ENCODE data around the gene GLP1R.
"Not testable (repeated sequence)": the region's sequence is repeated elsewhere in the genome, so short reads cannot be mapped to it uniquely, and the experiment has no call there.

GLP1R gene

GRCh38 chr6:39118921-39119320 lies 70.3 kb downstream of the GLP1R start:
- H3K4me3 ChIP-seq (ENCODE audit: low read depth, low read length): no peak overlapping the region

- H3K4me3 ChIP-seq (ENCODE audit: low read depth, low read length): no peak overlapping the region
These were observed 75.5 kb downstream of the GLP1R start for GRCh38 chr6:39124114-39124513.

GRCh38 chr6:39128106-39128505 lies 79.5 kb downstream of the GLP1R start:
- H3K4me3 ChIP-seq (ENCODE audit: low read depth, low read length): no peak overlapping the region

GRCh38 chr6:39128832-39129231 lies 80.3 kb downstream of the GLP1R start:
- no peak overlapping the region for H3K4me3 ChIP-seq (ENCODE audit: low read depth, low read length)

- no peak overlapping the region for H3K4me3 ChIP-seq (ENCODE audit: low read depth, low read length)
These were observed 82.1 kb downstream of the GLP1R start for GRCh38 chr6:39130691-39131090.

- not testable (repeated sequence) for H3K4me3 ChIP-seq (ENCODE audit: low read depth, low read length)
These were observed 86.2 kb downstream of the GLP1R start for GRCh38 chr6:39134761-39135160.

GRCh38 chr6:39136207-39136606 lies 87.6 kb downstream of the GLP1R start:
- H3K4me3 ChIP-seq (ENCODE audit: low read depth, low read length): not testable (repeated sequence)

GRCh38 chr6:39137245-39137644 lies 88.7 kb downstream of the GLP1R start:
- H3K4me3 ChIP-seq (ENCODE audit: low read depth, low read length): no peak overlapping the region

All from iPS-11a (cell line).